ENCODE measurements around the gene DAPL1.

DNA sequence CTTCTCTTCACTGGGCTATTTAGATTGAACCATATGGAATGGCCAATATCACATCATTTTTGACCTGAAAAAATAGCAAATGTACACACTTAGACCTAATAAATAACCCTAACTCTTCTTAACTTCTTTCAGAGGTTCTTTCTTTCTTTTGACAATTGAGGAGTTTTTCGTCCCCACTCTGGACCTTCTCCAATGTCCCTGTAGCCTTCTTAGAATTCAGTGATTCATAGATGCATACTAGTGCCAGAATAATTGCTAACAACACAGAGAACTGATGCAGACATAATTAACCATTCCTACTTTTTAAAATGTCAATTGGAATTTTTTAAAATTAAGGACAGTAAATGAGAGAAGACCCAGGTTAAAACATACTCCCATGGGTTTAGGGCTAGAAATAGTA, 20.0 kb downstream of the DAPL1 start:
- TF ChIP-seq POLR2AphosphoS5 (IDR thresholded peaks at IDR 0.05; ENCODE audit: borderline replicate concordance, low read depth, low read length) (no peak), EZH2 (IDR thresholded peaks at IDR 0.05) (no peak)
